CD4-positive, alpha-beta T cell (primary cell): ENCODE data around the gene BORCS8. TPM values are rescaled to one million over a fixed set of nuclear protein-coding genes. Genes with fewer than 3 reads are reported as not detected.
A peak's percentile ranks its signal among the peaks of the same experiment; 100 is the strongest.

ENCODE experiments used
- ATAC-seq: fragments of 200-7000 bp; cut with Tn5 transposase; one replicate; pipeline ENCODE4 v1.10.0; 2022; ENCODE audit warnings: mild to moderate bottlenecking; ENCODE audit not compliant: poor library complexity
- CTCF ChIA-PET: fragments of 350-600 bp; sonication (Branson Sonifier 250); formaldehyde crosslinking; loops from one replicate; lab custom pipeline; 2021; ENCODE audit warnings: antibody characterized with exemption, inconsistent platforms; lab: Charles Lee
- POLR2A ChIA-PET: fragments of 350-600 bp; sonication (Branson Sonifier 250); formaldehyde crosslinking; loops from one replicate; lab custom pipeline; 2021; ENCODE audit warnings: antibody characterized with exemption, inconsistent platforms; lab: Charles Lee
- DNase-seq, 14 experiments: peaks; one replicate each; pipeline ENCODE4 v3.0.0-alpha.2; 2013 to 2020; ENCODE audit warnings: mixed read lengths in 2 of 14
- H3K27ac ChIP-seq, 2 donors: one replicate each; pipeline versions ENCODE4 v1.5.1 to v1.7.0; 2013; ENCODE audit warnings: low read length in 2 of 2, low read depth in 1 of 2, mild to moderate bottlenecking in 1 of 2
- H3K27me3 ChIP-seq, 2 experiments: 1 replicate in 1 of 2; 2 replicates in 1 of 2; pipeline versions ENCODE4 v1.6.1 to v1.7.0; 2013; ENCODE audit warnings: low read length in 2 of 2, control low read depth in 1 of 2, mild to moderate bottlenecking in 1 of 2, moderate library complexity in 1 of 2; ENCODE audit not compliant: insufficient read depth in 2 of 2, control insufficient read depth in 1 of 2
- H3K36me3 ChIP-seq: one replicate; pipeline ENCODE4 v1.6.1; 2013; ENCODE audit warnings: low read length, control low read depth; ENCODE audit not compliant: insufficient read depth
- H3K4me1 ChIP-seq: one replicate; pipeline ENCODE4 v1.6.1; 2013; ENCODE audit warnings: low read length, control low read depth; ENCODE audit not compliant: insufficient read depth
- H3K4me3 ChIP-seq: one replicate; pipeline ENCODE4 v1.5.1; 2013; ENCODE audit warnings: mild to moderate bottlenecking, low read length, moderate library complexity
- H3K9me3 ChIP-seq, 2 experiments: 1 replicate in 1 of 2; 2 replicates in 1 of 2; pipeline versions ENCODE4 v1.6.1 to v1.7.0; 2013; ENCODE audit warnings: low read length in 2 of 2, mild to moderate bottlenecking in 2 of 2, control low read depth in 1 of 2, moderate library complexity in 1 of 2; ENCODE audit not compliant: control insufficient read depth in 1 of 2, insufficient read depth in 1 of 2
- H3K27ac Mint-ChIP-seq: one replicate; pipeline ENCODE4 v1.8.0; 2020; ENCODE audit warnings: mixed read lengths
- H3K27me3 Mint-ChIP-seq: one replicate; pipeline ENCODE4 v1.8.0; 2021; ENCODE audit warnings: mixed read lengths
- H3K36me3 Mint-ChIP-seq: one replicate; pipeline ENCODE4 v1.8.0; 2021; ENCODE audit warnings: low read depth, mixed read lengths
- H3K4me1 Mint-ChIP-seq: one replicate; pipeline ENCODE4 v1.8.0; 2021; ENCODE audit warnings: low read depth, mixed read lengths
- H3K4me3 Mint-ChIP-seq: one replicate; pipeline ENCODE4 v1.8.0; 2020; ENCODE audit warnings: mild to moderate bottlenecking, mixed read lengths
- H3K9me3 Mint-ChIP-seq: one replicate; pipeline ENCODE4 v1.8.0; 2020; ENCODE audit warnings: mixed read lengths
- CTCF ChIP-seq: fragments of 200-600 bp; IDR thresholded peaks from one replicate; pipeline ENCODE4 v1.8.0; 2022; ENCODE audit warnings: antibody characterized with exemption, mild to moderate bottlenecking
- intact Hi-C, 2 experiments: fragments of 100-400 bp; cut with DNase I in 1 of 2; cut with micrococcal nuclease in 1 of 2; formaldehyde crosslinking; loops; one replicate each; pipeline versions ENCODE4 v1.15.1 to v1.9.0; 2023 to 2025; cut with DNase I, micrococcal nuclease
- total RNA-seq, 174 experiments: library from RNA in 2 of 174; stranded (reverse) in 2 of 174; gene quantifications; one replicate each; pipeline ENCODE4 v1.2.3 and lab custom pipeline; 2021 to 2026

BORCS8 gene
- total RNA-seq, 2 experiments from 2014 or later, result 12.0 to 15.0 TPM

- no peak overlapping the region for H3K4me3 Mint-ChIP-seq
- TF ChIP-seq CTCF, result no peak
- H3K9me3 ChIP-seq, result peaks cover 0 to 35% of the 10 kb centered on the region in 2 experiments
- ChIA-PET POLR2A (no interaction called here), CTCF (no interaction called here)
- no peak overlapping the region for H3K4me3 ChIP-seq
- peaks cover 4% of the 10 kb centered on the region for H3K4me1 Mint-ChIP-seq
- H3K27me3 ChIP-seq, result peaks cover 48 to 54% of the 10 kb centered on the region in 2 experiments
- peaks cover 62% of the 10 kb centered on the region for H3K27me3 Mint-ChIP-seq
- DNase-seq (no peak), ATAC-seq (no peak)
- no peaks in the 10 kb centered on the region for H3K4me1 ChIP-seq
- no peak overlapping the region for H3K27ac Mint-ChIP-seq
- no peak overlapping the region for H3K27ac ChIP-seq
- H3K36me3 Mint-ChIP-seq, result no peaks in the 10 kb centered on the region
- no peaks in the 10 kb centered on the region for H3K9me3 Mint-ChIP-seq
- intact Hi-C loops, result no loop called here
- H3K36me3 ChIP-seq, result no peaks in the 10 kb centered on the region
These were observed 23.8 kb upstream of the BORCS8 start for GRCh38 chr19:19215792-19216191.

- Histone ChIP-seq H3K4me1 (no peaks in the 10 kb centered on the region), H3K9me3 (peaks cover 0 to 35% of the 10 kb centered on the region in 2 experiments), H3K4me3 (no peak overlapping the region), H3K27ac (no peak overlapping the region), H3K36me3 (no peaks in the 10 kb centered on the region), H3K27me3 (peaks cover 48 to 54% of the 10 kb centered on the region in 2 experiments)
- Mint-ChIP-seq H3K4me3 (no peak overlapping the region), H3K27ac (no peak overlapping the region), H3K4me1 (peaks cover 4% of the 10 kb centered on the region), H3K36me3 (no peaks in the 10 kb centered on the region), H3K27me3 (peaks cover 68% of the 10 kb centered on the region), H3K9me3 (no peaks in the 10 kb centered on the region)
- ChIA-PET POLR2A (no interaction called here), CTCF (interaction anchor here (0.6 kb wide), 1 partner anchor 1832 kb away, joined by 3 read pairs; no protein-coding TSS in a partner anchor)
- intact Hi-C loops, result no loop called here
- ATAC-seq, result no peak
- no peak for TF ChIP-seq CTCF
- peak in 6 of 14 experiments; percentile 10 to 49 (median 25) for DNase-seq
These were observed 22.9 kb upstream of the BORCS8 start for GRCh38 chr19:19214892-19215291.

- H3K27ac Mint-ChIP-seq, result no peak overlapping the region
- H3K9me3 Mint-ChIP-seq, result no peaks in the 10 kb centered on the region
- no peaks in the 10 kb centered on the region for H3K36me3 Mint-ChIP-seq
- intact Hi-C loops, result no loop called here
- no peak for ATAC-seq
- H3K4me3 ChIP-seq, result no peak overlapping the region
- H3K27me3 Mint-ChIP-seq, result peaks cover 68% of the 10 kb centered on the region
- TF ChIP-seq CTCF, result no peak
- H3K4me1 Mint-ChIP-seq, result peaks cover 4% of the 10 kb centered on the region
- no peaks in the 10 kb centered on the region for H3K36me3 ChIP-seq
- DNase-seq, result no peak
- ChIA-PET POLR2A (no interaction called here), CTCF (no interaction called here)
- H3K27ac ChIP-seq, result no peak overlapping the region
- H3K9me3 ChIP-seq, result peaks cover 0 to 35% of the 10 kb centered on the region in 2 experiments
- H3K27me3 ChIP-seq, result peaks cover 48 to 54% of the 10 kb centered on the region in 2 experiments
- H3K4me3 Mint-ChIP-seq, result no peak overlapping the region
- H3K4me1 ChIP-seq, result no peaks in the 10 kb centered on the region
These were observed 22.2 kb upstream of the BORCS8 start for GRCh38 chr19:19214159-19214490.
